GM20431 (cell line): ENCODE data around the gene FNIP2.
"Not testable (repeated sequence)": the region's sequence is repeated elsewhere in the genome, so short reads cannot be mapped to it uniquely, and the experiment has no call there.

Experiments used
- in situ Hi-C: fragments of 300-500 bp; cut with MseI, MboI; formaldehyde crosslinking; loops from one replicate; pipeline ENCODE4 v1.15.0; 2020; ENCODE audit warnings: low sequenced_read_pairs; ENCODE audit not compliant: unreplicated experiment

Gene FNIP2

GRCh38 chr4:158787709-158788475, 19.1 kb downstream of the FNIP2 start:
- in situ Hi-C loops, result no loop called here

GRCh38 chr4:158788516-158788915, 19.7 kb downstream of the FNIP2 start:
- in situ Hi-C loops, result no loop called here

- in situ Hi-C loops, result no loop called here
Measured at GRCh38 chr4:158789853-158790252, 21.0 kb downstream of the FNIP2 start.

- in situ Hi-C loops, result no loop called here
Measured at GRCh38 chr4:158793021-158793420, 24.2 kb downstream of the FNIP2 start.

- in situ Hi-C loops, result not testable (repeated sequence)
Measured at GRCh38 chr4:158793430-158793829, 24.6 kb downstream of the FNIP2 start.

GRCh38 chr4:158796370-158797140, 27.7 kb downstream of the FNIP2 start:
- in situ Hi-C loops, result no loop called here

GRCh38 chr4:158798062-158798461, 29.2 kb downstream of the FNIP2 start:
- in situ Hi-C loops, result no loop called here

GRCh38 chr4:158799013-158799770, 30.4 kb downstream of the FNIP2 start:
- in situ Hi-C loops, result no loop called here

GRCh38 chr4:158799856-158800255, 31.0 kb downstream of the FNIP2 start:
- in situ Hi-C loops, result no loop called here

GRCh38 chr4:158801066-158801465, 32.2 kb downstream of the FNIP2 start:
- in situ Hi-C loops, result no loop called here

- in situ Hi-C loops, result no loop called here
Measured at GRCh38 chr4:158801677-158802076, 32.9 kb downstream of the FNIP2 start.

- in situ Hi-C loops, result no loop called here
Measured at GRCh38 chr4:158802914-158803313, 34.1 kb downstream of the FNIP2 start.

- in situ Hi-C loops, result no loop called here
Measured at GRCh38 chr4:158805635-158806471, 37.0 kb downstream of the FNIP2 start.

GRCh38 chr4:158807691-158808090, 38.9 kb downstream of the FNIP2 start:
- in situ Hi-C loops, result no loop called here

GRCh38 chr4:158808399-158808798, 39.6 kb downstream of the FNIP2 start:
- in situ Hi-C loops, result no loop called here

GRCh38 chr4:158809208-158809607, 40.4 kb downstream of the FNIP2 start:
- in situ Hi-C loops, result not testable (repeated sequence)

GRCh38 chr4:158809611-158810486, 41.0 kb downstream of the FNIP2 start:
- in situ Hi-C loops, result no loop called here

- in situ Hi-C loops, result no loop called here
Measured at GRCh38 chr4:158810487-158811215, 41.8 kb downstream of the FNIP2 start.
